MG63 (cell line): Measurements from ENCODE around the gene IGFBP6. TPM values are rescaled to one million over a fixed set of nuclear protein-coding genes. Genes with fewer than 3 reads are reported as not detected.

Experiments
- DNase-seq: peaks from one replicate; pipeline ENCODE4 v3.0.0-alpha.2; 2020
- H3K27me3 ChIP-seq: fragments of 250-450 bp; sonication (Bioruptor Pico); 2 replicates; pipeline ENCODE4 v1.5.1; 2020; ENCODE audit warnings: mild to moderate bottlenecking, moderate library complexity
- H3K36me3 ChIP-seq: fragments of 250-450 bp; sonication (Bioruptor Pico); 2 replicates; pipeline ENCODE4 v1.5.1; 2020; ENCODE audit warnings: mild to moderate bottlenecking, moderate library complexity
- H3K4me3 ChIP-seq: fragments of 250-450 bp; sonication (Bioruptor Pico); 2 replicates; pipeline ENCODE4 v1.5.1; 2020; ENCODE audit warnings: mild to moderate bottlenecking, moderate library complexity
- H3K9me3 ChIP-seq: fragments of 250-450 bp; sonication (Bioruptor Pico); 2 replicates; pipeline ENCODE4 v1.5.1; 2020; ENCODE audit warnings: mild to moderate bottlenecking, moderate library complexity
- total RNA-seq: library from RNA; depleted of rRNA; stranded (reverse); fragments of >200 nt; shearing (Covaris generic); gene quantifications from 2 replicates; pipeline ENCODE4 v1.2.3, GENCODE V29; 2014; ENCODE audit warnings: low replicate concordance

The IGFBP6 gene
- total RNA-seq, 1 experiment from 2014 or later = 66.3 TPM

DNA sequence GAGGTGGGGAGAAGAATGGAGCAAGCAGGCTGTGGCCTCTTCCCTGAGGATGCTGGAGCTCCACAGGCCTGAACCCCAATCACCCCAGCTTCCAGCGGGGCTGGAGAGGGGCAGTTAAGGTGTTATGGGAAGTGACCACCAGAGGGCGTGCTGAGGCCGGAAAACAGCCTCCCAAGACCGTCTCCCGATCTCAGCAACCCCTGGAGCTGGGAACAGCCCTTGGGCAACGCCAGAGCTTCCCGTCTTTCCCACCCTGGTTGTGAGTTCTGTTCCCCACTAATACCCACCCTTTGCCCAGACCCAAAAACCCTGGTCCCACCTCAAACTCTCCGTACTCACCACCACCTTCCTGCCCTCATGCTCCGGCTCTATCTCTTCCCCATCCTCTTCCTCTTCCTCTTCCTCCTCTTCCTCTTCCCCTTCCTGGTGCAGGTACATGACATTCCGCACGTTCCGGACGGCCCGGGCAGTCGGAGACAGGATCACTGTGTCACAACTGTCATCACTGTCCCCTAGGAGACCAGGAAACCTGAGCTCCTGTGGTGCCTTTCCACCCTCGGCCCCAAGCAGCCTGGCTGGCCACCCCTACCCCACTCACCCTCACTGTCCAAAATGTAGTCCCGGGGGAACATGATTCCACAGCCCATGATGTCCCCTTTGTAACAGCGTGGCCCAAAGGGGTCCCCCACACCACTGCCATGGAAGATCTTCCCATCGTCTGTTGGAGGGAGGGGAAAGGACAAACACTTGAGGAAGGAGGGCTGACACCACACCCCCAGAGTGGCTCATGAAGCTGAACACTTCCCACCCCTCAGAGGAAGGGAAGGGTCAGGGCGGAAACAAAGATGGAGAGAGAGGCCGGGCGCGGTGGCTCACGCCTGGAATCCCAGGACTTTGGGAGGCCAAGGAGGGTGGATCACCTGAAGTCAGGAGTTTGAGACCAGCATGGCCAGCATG is 31.2 kb upstream of the IGFBP6 start:
- no peaks in the 10 kb centered on the region for H3K27me3 ChIP-seq
- H3K9me3 ChIP-seq = no peaks in the 10 kb centered on the region
- DNase-seq = peak; percentile 73
- H3K36me3 ChIP-seq = peaks cover 33% of the 10 kb centered on the region
- H3K4me3 ChIP-seq = no peak overlapping the region

DNA sequence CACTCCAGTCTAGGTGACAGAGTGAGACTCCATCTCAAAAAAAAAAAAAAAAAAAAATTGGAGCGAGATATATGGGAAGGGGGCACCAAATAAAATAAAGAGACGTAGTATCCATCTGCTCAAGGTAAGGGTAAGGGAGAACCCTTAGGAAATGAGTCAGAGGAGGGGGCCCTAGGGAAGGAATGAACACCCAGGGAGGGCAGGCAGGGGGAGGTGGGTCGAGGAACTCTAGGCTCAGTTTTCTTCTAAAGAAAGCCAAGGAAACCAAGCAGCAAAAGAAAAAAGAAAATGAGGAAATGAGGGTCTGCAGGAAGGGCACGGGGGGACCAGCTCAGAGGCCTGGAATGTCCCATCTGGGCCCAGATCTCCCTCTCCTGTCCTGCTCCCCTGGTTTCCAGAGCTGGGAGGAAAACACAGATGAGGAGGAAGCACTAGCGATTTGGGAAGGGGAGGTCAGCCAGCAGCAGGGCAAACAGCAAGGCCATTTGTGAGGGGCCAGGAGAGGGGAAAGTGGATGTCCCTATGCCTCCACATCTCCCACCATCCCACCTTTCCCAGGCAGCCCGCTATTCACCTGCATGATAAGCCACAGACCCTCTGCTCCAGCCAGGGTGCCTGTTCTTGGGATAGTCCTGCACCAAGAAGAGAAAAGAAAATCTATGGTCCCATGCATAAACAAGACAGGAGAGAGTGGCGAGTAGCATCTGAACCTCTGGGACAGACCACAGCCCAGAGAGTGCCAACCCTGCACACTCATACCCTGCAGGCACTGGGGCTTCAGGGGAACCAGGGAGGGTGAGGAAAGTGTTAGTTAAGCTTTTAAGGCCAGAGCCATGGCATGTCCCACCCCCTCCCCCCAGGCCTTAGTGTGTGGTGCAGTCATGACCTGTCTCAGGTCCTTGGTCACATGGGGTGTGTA is 30.1 kb upstream of the IGFBP6 start:
- no peaks in the 10 kb centered on the region for H3K27me3 ChIP-seq

DNA sequence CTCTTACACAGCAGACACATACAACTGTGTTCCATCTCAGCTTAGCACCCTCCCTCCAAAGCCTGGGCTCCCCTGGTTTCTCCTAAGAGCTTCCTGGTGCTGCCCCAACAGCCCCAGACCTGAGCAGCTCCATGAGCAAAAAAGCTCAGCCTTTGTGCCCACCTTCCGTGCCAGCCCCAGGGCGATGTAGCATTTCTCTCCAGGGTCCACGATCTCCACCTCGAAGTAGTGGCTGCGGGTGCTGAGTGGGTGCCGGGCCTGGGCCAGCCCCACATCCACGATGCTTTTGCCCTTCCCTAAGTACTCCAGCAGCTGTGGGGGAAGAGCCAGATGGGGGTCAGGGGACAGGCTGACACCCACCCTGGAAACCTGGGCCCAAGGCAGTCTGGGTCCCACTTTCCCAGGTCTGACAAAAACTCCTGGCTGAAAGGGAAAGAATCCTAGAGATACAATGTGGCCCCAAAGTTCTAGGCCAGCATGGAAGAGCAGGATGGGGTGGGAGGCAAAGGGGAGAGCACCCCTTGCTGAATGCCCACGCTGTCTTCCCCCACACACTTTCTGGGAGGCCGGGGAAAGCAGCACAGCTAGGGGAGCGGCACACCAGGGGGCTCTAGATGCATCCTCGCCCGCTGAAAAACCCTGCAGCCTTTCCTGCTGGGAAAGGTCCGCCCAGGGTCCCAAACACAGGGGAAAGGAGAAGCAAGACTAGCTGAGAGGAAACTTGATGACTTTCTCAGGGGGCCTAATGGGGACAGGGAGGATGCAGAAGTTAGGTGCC is 29.3 kb upstream of the IGFBP6 start:
- Histone ChIP-seq H3K9me3 (no peaks in the 10 kb centered on the region), H3K27me3 (no peaks in the 10 kb centered on the region), H3K36me3 (peaks cover 29% of the 10 kb centered on the region), H3K4me3 (no peak overlapping the region)
- no peak for DNase-seq

More for the DNA sequence above, 30.1 kb upstream of the IGFBP6 start:
- no peak for DNase-seq
- H3K4me3 ChIP-seq = no peak overlapping the region
- H3K36me3 ChIP-seq = peaks cover 31% of the 10 kb centered on the region
- H3K9me3 ChIP-seq = no peaks in the 10 kb centered on the region

DNA sequence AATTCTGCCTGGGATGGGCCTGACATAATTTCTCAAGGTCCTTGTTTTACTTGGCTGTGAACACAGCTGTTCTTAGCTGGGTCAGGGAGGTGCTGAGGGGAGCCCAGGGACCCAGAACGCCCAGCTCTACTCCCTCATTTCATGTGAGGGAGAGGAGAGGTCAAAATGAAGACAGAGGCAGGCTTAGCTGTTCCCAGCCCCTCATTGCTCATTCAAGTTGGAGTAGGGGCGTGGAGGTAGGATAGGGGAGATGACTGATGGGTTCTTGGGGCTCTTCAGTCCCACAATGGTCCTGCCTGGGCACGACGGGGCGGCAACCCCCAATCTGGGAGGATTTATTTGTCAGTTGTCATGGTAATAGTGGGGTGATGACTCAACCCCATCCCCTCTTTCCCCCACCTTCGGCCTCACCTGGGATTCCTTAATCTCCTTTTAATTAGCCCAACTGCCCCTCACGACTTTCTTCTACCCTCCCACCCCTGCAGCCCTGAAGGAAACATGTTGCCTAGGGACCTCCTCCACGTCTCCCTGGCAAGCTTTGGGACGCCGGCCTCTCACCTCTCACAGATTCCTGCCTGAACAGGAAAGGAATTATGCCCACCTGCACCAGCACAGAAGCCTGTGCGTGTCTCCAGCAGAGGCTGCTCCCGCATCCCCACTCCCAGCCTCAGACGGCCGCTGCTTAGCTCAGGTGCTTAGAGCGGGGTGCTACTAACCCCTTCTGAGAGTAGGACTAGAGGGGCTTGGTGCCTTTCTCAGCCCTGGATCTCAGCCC is 28.5 kb upstream of the IGFBP6 start:
- Histone ChIP-seq H3K4me3 (no peak overlapping the region), H3K36me3 (peaks cover 25% of the 10 kb centered on the region), H3K9me3 (no peaks in the 10 kb centered on the region), H3K27me3 (no peaks in the 10 kb centered on the region)
- no peak for DNase-seq

DNA sequence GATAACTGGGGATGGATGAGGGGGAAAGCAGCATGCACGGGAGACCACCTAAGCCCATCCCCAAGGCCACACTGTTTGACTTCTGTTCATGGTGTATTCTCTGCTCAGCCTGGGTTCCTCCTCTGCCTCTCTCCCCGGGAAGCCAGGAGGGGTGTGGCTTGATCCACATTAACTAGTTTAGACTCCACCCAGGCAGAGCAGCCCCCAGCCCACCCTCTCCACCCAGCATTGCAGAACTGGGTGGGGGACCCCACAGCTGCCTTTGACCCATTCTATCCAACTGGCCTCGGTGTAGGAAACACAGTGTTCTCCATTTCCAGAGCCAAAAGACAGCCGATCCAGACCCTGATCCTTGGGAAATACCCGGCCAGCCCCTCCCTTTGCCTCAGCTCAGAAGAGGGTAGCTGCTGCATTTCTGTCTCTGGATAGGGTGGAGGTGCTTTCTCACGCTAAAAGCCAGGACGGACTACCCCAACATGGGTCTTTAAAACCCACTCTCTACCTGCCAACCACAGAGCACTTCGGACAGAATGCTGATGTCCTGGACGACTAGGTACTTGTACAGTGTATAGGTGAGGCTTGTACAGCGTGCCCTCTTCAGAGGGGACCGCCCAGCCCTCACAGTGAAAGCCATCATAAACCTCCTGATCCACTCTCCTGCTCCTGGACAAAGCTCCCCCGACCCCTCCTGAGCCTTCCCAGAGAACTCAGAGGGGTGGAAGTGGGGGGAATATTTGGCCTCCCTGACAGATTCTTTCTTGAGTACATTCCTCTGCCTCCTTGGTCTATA is 27.7 kb upstream of the IGFBP6 start:
- H3K4me3 ChIP-seq = no peak overlapping the region
- no peaks in the 10 kb centered on the region for H3K27me3 ChIP-seq
- H3K9me3 ChIP-seq = no peaks in the 10 kb centered on the region
- no peak for DNase-seq
- H3K36me3 ChIP-seq = peaks cover 17% of the 10 kb centered on the region

DNA sequence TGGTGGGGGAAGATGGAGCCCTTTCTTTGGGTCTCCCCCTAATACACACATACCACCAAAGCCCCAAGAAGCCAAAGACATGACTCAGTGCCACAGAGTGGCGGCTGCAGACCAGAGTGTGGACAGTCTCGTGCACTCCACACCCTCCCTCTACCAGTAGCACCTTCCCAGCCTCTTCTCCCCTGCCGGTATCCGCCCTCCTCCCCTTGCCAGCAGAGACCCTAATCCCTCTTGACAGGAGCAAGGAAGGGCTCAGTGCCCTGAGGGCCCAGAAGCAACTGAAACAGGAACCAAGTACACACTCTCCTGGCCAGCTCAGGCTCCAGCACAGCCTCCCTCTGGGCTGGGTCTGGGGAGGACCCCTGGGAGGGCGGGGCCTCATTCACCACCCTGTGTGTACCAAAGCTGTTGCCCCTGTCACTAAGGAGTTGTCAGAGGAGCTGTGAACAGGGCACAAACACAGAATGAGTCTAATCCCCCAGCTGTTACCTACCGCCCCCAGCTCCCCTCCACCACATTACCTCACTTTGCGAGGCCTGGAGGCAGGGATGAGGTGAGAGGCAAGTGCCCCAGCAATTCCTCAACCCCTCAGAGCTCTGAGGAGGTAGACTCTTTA is 26.5 kb upstream of the IGFBP6 start:
- H3K36me3 ChIP-seq = peaks cover 11% of the 10 kb centered on the region
- no peak overlapping the region for H3K4me3 ChIP-seq
- H3K9me3 ChIP-seq = no peaks in the 10 kb centered on the region
- no peak for DNase-seq
- H3K27me3 ChIP-seq = no peaks in the 10 kb centered on the region

DNA sequence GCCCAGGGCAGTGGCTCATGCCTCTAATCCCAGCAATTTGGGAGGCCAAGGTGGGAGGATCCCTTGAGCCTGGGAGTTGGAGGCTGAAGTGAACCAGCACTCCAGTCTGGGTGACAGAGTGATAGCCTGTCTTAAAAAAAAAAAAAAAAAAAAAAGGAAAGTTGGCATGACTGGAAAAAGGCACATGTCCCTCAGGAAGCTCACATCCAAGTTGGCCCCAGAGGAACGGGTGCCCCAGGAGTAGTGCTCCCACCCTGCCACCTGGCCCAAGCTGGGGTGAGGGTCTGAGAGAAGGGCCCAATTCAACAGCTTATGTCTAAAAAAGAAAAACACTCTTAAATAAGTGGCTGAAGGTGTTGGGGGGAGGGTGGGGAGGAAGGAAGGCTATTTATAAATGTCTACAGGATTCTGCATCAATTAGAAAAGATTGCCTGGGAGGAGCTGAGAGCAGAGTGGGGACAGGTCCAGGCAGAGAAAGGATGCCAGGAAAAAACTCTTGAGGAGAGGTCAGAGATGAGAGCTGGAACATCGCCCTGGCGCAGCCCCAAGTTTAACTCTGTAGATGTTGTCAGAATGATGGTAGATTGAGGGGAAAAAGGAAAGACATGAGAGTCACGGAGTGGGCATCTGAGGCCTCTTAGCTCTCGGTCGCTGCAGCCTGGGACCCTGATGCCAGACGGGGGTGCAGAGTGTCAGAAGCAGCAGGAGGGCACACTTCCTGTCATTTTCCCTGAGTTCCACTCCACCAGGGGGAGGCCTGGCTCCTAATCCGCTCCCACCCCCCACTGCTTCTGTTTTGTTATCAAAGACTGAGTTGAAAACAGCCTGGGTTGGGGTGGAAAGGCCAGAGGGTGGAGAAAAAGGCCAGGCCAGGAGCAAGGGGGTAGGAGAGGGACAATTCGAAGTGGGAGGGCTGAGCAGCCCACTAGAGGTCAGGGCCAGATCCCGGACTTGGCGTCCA is 25.6 kb upstream of the IGFBP6 start:
- DNase-seq = peak; percentile 57
- Histone ChIP-seq H3K27me3 (no peaks in the 10 kb centered on the region), H3K9me3 (no peaks in the 10 kb centered on the region), H3K4me3 (no peak overlapping the region), H3K36me3 (peaks cover 10% of the 10 kb centered on the region)

DNA sequence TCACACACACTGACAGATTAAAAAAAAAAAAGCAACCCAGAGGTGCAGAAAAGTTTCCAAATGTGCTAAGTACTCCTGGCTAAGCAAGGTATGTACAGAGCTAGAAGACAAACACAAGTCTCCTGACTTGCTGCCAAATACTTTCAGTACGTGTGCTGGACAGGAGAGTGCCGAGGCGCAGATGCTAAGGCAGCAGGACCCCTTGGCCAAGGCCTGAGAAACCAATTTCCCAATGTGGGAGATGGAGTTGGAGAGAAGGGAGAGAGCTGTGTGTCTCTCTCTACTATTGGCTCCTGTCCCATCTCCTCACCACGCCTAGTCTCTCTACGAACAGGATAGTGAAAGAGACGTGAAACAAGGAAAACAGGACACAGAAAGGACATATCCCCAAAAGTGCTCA is 23.6 kb upstream of the IGFBP6 start:
- DNase-seq = no peak
- Histone ChIP-seq H3K36me3 (peaks cover 14% of the 10 kb centered on the region), H3K9me3 (no peaks in the 10 kb centered on the region), H3K4me3 (no peak overlapping the region), H3K27me3 (no peaks in the 10 kb centered on the region)

DNA sequence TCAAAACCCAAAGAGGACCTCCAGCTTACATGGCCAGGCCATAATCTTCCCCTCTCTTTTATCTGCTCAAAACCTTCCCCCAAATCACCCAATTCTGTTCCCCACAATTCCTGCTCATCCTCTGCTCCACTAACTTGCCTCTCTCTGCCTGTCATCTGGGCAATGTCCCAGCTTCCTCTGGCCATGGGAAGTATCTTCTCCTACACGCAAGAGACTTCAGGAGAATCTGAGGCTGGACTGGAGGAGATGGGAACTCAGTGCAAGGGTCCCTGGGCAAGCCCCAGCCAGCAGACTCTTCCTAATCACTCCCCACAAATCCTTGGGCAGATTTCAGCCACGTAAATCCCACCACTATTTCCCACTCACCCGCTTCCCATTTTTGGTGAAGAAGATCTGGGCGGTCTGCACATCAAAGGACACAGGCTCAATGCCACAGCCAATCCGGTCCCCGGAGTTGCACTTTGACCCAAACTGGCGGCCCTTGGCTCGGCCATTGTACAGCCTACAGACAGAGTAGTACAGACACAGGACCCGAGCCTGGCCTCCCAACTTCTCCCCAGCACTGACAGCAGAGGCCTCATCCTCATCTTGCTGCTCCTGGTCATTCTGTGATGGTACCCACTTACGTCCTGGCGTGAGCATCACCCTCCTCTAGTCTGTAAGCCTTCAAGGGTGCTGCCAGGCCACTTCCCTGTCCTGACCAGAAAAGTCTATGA is 23.0 kb upstream of the IGFBP6 start:
- H3K9me3 ChIP-seq = no peaks in the 10 kb centered on the region
- no peaks in the 10 kb centered on the region for H3K27me3 ChIP-seq
- H3K4me3 ChIP-seq = no peak overlapping the region
- DNase-seq = no peak
- H3K36me3 ChIP-seq = peaks cover 14% of the 10 kb centered on the region

DNA sequence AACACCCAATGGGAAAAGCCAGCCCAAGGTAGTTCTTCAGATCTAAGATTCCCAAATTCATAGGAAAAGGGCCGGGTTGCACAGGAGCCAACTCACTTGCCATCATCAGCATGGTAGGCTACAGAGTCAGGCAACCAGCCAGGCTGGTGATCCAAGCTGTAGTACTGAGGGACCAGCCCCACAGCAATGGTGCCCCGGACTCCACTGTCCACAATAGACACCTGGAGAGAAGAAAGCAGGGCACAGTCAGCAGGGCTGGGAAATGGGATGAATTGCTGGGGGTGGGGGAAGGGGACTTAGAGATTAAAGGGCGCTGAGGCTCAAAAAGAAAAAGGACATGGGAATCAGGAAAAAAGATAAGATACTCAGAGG is 22.5 kb upstream of the IGFBP6 start:
- Histone ChIP-seq H3K9me3 (no peaks in the 10 kb centered on the region), H3K36me3 (peaks cover 14% of the 10 kb centered on the region), H3K27me3 (no peaks in the 10 kb centered on the region), H3K4me3 (no peak overlapping the region)
- no peak for DNase-seq

DNA sequence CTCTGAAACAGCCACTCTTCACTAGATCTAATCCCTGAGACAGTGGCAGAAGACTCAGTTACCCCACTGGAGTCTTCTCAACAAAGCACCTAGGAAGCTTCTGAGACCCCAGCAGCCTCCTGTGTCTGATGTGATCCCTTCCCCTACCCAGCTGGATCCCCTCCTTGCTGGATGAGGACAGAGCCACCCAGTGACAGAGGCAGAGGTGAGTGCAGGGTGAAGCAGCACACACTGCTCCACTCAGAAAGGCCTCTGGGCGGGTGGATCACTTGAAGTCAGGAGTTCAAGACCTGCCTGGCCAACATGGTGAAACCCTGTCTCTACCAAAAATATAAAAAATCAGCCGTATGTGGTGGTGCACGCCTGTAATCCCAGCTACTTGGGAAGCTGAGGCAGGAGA is 21.0 kb upstream of the IGFBP6 start:
- DNase-seq = no peak
- H3K27me3 ChIP-seq = no peaks in the 10 kb centered on the region
- H3K9me3 ChIP-seq = no peaks in the 10 kb centered on the region
- H3K4me3 ChIP-seq = no peak overlapping the region
- peaks cover 8% of the 10 kb centered on the region for H3K36me3 ChIP-seq

DNA sequence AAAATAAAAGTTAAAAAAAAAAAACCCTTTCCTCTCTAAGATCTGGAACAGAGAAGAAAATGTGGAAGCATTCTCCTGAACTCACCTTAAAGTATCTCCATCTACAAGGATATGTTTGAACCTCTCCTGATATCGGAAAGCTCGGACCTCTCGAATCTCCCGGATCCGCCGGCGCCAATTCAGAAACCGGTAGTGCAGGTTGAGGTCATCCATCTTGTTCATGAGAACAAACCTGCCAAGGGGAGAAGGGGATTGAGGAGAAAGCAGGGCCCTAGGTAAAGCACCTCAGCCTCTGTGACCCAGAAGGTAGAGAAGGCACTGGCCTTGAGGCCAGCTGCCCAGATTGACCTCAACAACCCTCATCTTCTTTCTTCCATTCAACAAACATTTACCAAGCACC is 20.4 kb upstream of the IGFBP6 start:
- H3K9me3 ChIP-seq = no peaks in the 10 kb centered on the region
- no peak for DNase-seq
- no peak overlapping the region for H3K4me3 ChIP-seq
- H3K27me3 ChIP-seq = no peaks in the 10 kb centered on the region
- peaks cover 8% of the 10 kb centered on the region for H3K36me3 ChIP-seq

DNA sequence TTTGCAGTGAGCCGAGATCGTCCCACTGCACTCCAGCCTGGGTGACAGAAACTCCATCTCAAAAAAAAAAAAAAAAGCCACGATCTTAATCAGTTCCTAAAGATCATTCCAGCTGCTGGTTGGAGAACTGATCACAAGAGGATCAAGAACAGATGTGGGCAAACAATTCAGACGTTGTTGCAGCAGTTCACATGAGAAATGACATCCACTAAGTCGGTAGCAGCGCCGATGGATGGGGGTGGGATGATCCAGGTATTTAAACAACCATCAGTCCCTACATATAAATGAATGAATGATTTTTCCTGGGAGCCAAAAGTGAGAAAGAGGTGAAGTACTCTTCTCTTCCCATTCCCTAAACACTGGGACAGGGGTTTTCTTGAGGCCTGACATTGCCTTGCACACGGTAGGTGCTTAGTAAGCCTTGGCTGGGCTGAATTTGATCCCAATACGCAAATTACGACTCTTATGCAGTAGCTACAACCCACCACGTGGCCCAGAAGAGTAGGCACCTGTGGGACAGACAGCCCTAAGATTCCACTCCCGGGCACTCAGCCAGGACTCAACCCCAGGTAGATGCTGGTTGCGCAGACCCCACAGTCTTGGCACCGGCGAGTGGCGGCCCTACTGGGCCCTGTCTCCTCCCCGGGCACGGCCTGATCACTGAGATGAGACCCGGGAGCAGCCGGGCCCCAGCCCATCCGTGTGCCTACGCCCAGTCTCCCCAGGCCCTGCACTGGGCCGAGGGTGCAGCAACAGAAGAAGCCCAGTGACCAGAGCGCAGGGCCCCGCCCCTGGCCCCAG is 18.8 kb upstream of the IGFBP6 start:
- DNase-seq = no peak
- Histone ChIP-seq H3K36me3 (peaks cover 8% of the 10 kb centered on the region), H3K4me3 (peak overlapping the region; percentile 65), H3K9me3 (0 out of 2 replicates have a peak, but pooled peaks cover 2% of the 10 kb centered on the region), H3K27me3 (no peaks in the 10 kb centered on the region)
